ENCODE results near the gene KCNA10.

KCNA10 gene

GRCh38 chr1:110551278-110551809, 32.4 kb upstream of the KCNA10 start:
- H3K9ac ChIP-seq (ENCODE audit: low read depth, low read length), result no peak overlapping the region
- H3K27ac ChIP-seq (ENCODE audit: low read depth, low read length), result no peak overlapping the region
- H3K27me3 ChIP-seq (ENCODE audit: control insufficient read depth, insufficient read depth, low read length), result peaks cover 46% of the 10 kb centered on the region
- H3K4me1 ChIP-seq (ENCODE audit: control insufficient read depth, insufficient read depth, low read length), result no peaks in the 10 kb centered on the region; the same call in 1 of the 2 replicates
- H3K4me3 ChIP-seq (ENCODE audit: low read depth, low read length), result no peak overlapping the region
- no peaks in the 10 kb centered on the region for H3K36me3 ChIP-seq (ENCODE audit: control insufficient read depth, insufficient read depth, low read length)
- H3K9me3 ChIP-seq (ENCODE audit: control insufficient read depth, insufficient read depth, low read length), result no peaks in the 10 kb centered on the region

GRCh38 chr1:110549831-110550230, 30.9 kb upstream of the KCNA10 start:
- Histone ChIP-seq H3K9ac (ENCODE audit: low read depth, low read length) (no peak overlapping the region), H3K36me3 (ENCODE audit: control insufficient read depth, insufficient read depth, low read length) (no peaks in the 10 kb centered on the region), H3K27me3 (ENCODE audit: control insufficient read depth, insufficient read depth, low read length) (peaks cover 32% of the 10 kb centered on the region)

DNA sequence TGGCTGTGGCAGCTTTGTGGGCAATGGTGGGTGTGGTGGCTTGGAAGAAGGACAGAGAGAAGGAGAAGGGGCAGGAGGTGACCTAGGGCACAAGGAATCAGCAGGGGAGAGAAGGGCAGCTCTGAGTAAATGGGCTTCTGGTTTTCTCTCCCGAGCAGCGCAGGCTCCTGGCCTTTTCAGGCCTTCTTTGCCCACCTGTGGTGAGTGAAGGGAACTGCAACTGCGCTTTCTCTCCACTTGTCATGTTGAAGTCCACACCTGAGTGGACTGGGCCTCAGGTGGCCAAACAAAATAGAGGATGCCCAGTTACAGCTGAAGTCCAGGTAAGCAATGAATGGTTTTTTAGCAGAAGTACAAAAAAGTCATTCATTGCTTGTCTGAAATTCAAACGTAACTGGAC, 29.4 kb upstream of the KCNA10 start:
- H3K36me3 ChIP-seq (ENCODE audit: control insufficient read depth, insufficient read depth, low read length), result no peaks in the 10 kb centered on the region
- no peaks in the 10 kb centered on the region for H3K9me3 ChIP-seq (ENCODE audit: control insufficient read depth, insufficient read depth, low read length)
- no peak overlapping the region for H3K4me3 ChIP-seq (ENCODE audit: low read depth, low read length)
- H3K4me1 ChIP-seq (ENCODE audit: control insufficient read depth, insufficient read depth, low read length), result no peaks in the 10 kb centered on the region
- peaks cover 24% of the 10 kb centered on the region for H3K27me3 ChIP-seq (ENCODE audit: control insufficient read depth, insufficient read depth, low read length)
- no peak overlapping the region for H3K27ac ChIP-seq (ENCODE audit: low read depth, low read length)
- no peak overlapping the region for H3K9ac ChIP-seq (ENCODE audit: low read depth, low read length)

More at GRCh38 chr1:110549831-110550230, 30.9 kb upstream of the KCNA10 start:
- H3K9me3 ChIP-seq (ENCODE audit: control insufficient read depth, insufficient read depth, low read length), result no peaks in the 10 kb centered on the region
- H3K4me1 ChIP-seq (ENCODE audit: control insufficient read depth, insufficient read depth, low read length), result no peaks in the 10 kb centered on the region
- H3K4me3 ChIP-seq (ENCODE audit: low read depth, low read length), result no peak overlapping the region
- no peak overlapping the region for H3K27ac ChIP-seq (ENCODE audit: low read depth, low read length)

GRCh38 chr1:110547017-110547416, 28.0 kb upstream of the KCNA10 start:
- Histone ChIP-seq H3K27ac (ENCODE audit: low read depth, low read length) (no peak overlapping the region), H3K4me1 (ENCODE audit: control insufficient read depth, insufficient read depth, low read length) (no peaks in the 10 kb centered on the region), H3K36me3 (ENCODE audit: control insufficient read depth, insufficient read depth, low read length) (no peaks in the 10 kb centered on the region), H3K9ac (ENCODE audit: low read depth, low read length) (no peak overlapping the region), H3K4me3 (ENCODE audit: low read depth, low read length) (no peak overlapping the region), H3K27me3 (ENCODE audit: control insufficient read depth, insufficient read depth, low read length) (peaks cover 11% of the 10 kb centered on the region), H3K9me3 (ENCODE audit: control insufficient read depth, insufficient read depth, low read length) (no peaks in the 10 kb centered on the region)

GRCh38 chr1:110545492-110545891, 26.5 kb upstream of the KCNA10 start:
- no peaks in the 10 kb centered on the region for H3K4me1 ChIP-seq (ENCODE audit: control insufficient read depth, insufficient read depth, low read length)
- H3K9me3 ChIP-seq (ENCODE audit: control insufficient read depth, insufficient read depth, low read length), result no peaks in the 10 kb centered on the region
- no peak overlapping the region for H3K27ac ChIP-seq (ENCODE audit: low read depth, low read length)
- no peak overlapping the region for H3K4me3 ChIP-seq (ENCODE audit: low read depth, low read length)
- no peaks in the 10 kb centered on the region for H3K36me3 ChIP-seq (ENCODE audit: control insufficient read depth, insufficient read depth, low read length)
- H3K9ac ChIP-seq (ENCODE audit: low read depth, low read length), result no peak overlapping the region
- H3K27me3 ChIP-seq (ENCODE audit: control insufficient read depth, insufficient read depth, low read length), result peaks cover 5% of the 10 kb centered on the region; the same call in 1 of the 2 replicates

GRCh38 chr1:110544753-110545152, 25.8 kb upstream of the KCNA10 start:
- H3K27me3 ChIP-seq (ENCODE audit: control insufficient read depth, insufficient read depth, low read length), result peaks cover 5% of the 10 kb centered on the region; the same call in 1 of the 2 replicates
- no peaks in the 10 kb centered on the region for H3K36me3 ChIP-seq (ENCODE audit: control insufficient read depth, insufficient read depth, low read length)
- H3K9me3 ChIP-seq (ENCODE audit: control insufficient read depth, insufficient read depth, low read length), result no peaks in the 10 kb centered on the region
- H3K9ac ChIP-seq (ENCODE audit: low read depth, low read length), result no peak overlapping the region
- H3K27ac ChIP-seq (ENCODE audit: low read depth, low read length), result no peak overlapping the region
- no peak overlapping the region for H3K4me3 ChIP-seq (ENCODE audit: low read depth, low read length)
- H3K4me1 ChIP-seq (ENCODE audit: control insufficient read depth, insufficient read depth, low read length), result no peaks in the 10 kb centered on the region

DNA sequence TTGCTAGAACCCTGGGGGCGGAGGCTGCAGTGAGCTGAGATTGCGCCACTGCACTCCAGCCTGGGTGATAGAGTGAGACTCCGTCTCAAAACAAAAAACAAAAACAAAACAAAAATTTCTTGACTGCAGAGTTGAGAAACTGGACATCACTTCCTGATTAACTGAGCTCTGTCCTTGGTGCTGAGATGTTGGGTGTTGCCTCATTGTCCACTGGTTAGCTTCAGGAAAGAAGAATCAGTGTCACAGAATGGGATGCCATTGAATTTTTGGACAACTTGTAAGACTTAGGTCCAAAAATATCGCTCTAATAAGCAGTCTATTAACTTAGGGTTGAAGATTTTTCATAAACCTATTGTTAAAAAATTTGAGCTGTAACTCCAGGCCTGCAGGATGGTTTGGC, 23.8 kb upstream of the KCNA10 start:
- Histone ChIP-seq H3K4me1 (ENCODE audit: control insufficient read depth, insufficient read depth, low read length) (no peaks in the 10 kb centered on the region), H3K27me3 (ENCODE audit: control insufficient read depth, insufficient read depth, low read length) (peaks cover 5% of the 10 kb centered on the region; the same call in 1 of the 2 replicates), H3K4me3 (ENCODE audit: low read depth, low read length) (no peak overlapping the region), H3K9me3 (ENCODE audit: control insufficient read depth, insufficient read depth, low read length) (no peaks in the 10 kb centered on the region), H3K9ac (ENCODE audit: low read depth, low read length) (no peak overlapping the region), H3K27ac (ENCODE audit: low read depth, low read length) (no peak overlapping the region), H3K36me3 (ENCODE audit: control insufficient read depth, insufficient read depth, low read length) (no peaks in the 10 kb centered on the region)

DNA sequence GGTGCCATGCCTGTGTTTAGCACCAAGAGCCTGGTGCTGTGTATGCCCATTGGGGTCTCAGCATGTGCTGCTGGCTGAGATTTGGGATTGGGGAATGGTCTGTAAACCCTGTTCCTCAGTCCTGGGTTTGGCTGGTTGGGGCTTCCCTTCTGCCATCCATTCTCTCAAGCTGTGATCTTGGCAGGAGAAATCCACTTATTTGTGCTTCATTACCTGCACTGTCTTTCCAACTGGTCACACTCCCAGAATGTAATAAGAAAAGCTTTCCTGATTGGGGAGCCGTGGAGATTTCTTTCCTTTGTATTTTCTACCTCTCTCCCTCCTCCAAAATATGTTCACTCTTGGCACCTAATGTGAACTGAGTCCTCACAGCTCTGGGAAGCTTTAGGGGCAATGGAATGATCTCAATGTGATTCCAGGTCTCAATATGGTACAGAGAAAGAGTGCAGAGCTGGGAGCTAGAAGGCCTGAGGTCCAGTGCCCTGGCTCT, 23.0 kb upstream of the KCNA10 start:
- H3K36me3 ChIP-seq (ENCODE audit: control insufficient read depth, insufficient read depth, low read length), result no peaks in the 10 kb centered on the region
- H3K27me3 ChIP-seq (ENCODE audit: control insufficient read depth, insufficient read depth, low read length), result peaks cover 5% of the 10 kb centered on the region; the same call in 1 of the 2 replicates
- H3K4me3 ChIP-seq (ENCODE audit: low read depth, low read length), result no peak overlapping the region
- H3K9ac ChIP-seq (ENCODE audit: low read depth, low read length), result no peak overlapping the region
- H3K4me1 ChIP-seq (ENCODE audit: control insufficient read depth, insufficient read depth, low read length), result no peaks in the 10 kb centered on the region
- no peak overlapping the region for H3K27ac ChIP-seq (ENCODE audit: low read depth, low read length)
- H3K9me3 ChIP-seq (ENCODE audit: control insufficient read depth, insufficient read depth, low read length), result no peaks in the 10 kb centered on the region

DNA sequence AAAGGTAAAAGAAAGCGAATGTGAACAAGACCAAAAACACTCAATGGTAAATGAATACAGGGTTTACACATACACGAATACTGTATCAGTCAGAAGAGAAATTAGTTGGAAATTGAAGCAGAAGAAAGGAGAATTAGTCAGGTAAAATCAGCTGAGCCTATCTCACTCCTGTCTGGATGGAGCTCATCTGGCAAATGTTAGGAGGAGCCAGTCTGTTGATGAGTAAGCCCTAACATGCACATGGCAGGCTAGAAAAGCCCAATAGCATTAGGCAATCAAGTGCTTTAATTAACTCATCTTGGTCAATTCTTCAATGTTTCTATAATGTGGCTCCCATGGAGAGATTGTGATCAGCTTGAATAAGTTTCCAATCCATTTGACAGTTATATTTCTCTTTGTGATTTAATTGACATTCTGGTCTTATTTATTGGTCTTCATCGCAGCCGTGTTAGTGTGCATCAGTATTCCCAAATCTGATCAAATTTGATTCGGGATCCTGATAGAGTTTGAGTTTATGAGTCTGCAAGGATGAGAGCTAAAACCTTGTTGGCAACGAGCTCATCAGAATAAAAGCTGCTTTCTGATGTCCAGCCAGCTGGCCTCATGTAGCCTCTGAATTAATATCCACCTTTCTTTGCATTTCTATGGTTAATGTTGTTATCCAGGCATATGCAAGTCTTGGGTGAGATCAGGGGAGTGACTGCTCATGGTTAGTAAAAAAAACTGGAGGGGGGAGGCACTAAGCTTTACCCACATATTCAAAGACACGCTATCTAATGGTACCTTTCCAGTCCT, 22.1 kb upstream of the KCNA10 start:
- Histone ChIP-seq H3K9me3 (ENCODE audit: control insufficient read depth, insufficient read depth, low read length) (no peaks in the 10 kb centered on the region), H3K27ac (ENCODE audit: low read depth, low read length) (no peak overlapping the region), H3K36me3 (ENCODE audit: control insufficient read depth, insufficient read depth, low read length) (no peaks in the 10 kb centered on the region), H3K4me3 (ENCODE audit: low read depth, low read length) (no peak overlapping the region), H3K27me3 (ENCODE audit: control insufficient read depth, insufficient read depth, low read length) (peaks cover 5% of the 10 kb centered on the region; the same call in 1 of the 2 replicates), H3K9ac (ENCODE audit: low read depth, low read length) (no peak overlapping the region), H3K4me1 (ENCODE audit: control insufficient read depth, insufficient read depth, low read length) (no peaks in the 10 kb centered on the region)

- Histone ChIP-seq H3K4me3 (ENCODE audit: low read depth, low read length) (no peak overlapping the region), H3K4me1 (ENCODE audit: control insufficient read depth, insufficient read depth, low read length) (no peaks in the 10 kb centered on the region), H3K36me3 (ENCODE audit: control insufficient read depth, insufficient read depth, low read length) (no peaks in the 10 kb centered on the region), H3K27me3 (ENCODE audit: control insufficient read depth, insufficient read depth, low read length) (no peaks in the 10 kb centered on the region), H3K27ac (ENCODE audit: low read depth, low read length) (no peak overlapping the region), H3K9ac (ENCODE audit: low read depth, low read length) (no peak overlapping the region), H3K9me3 (ENCODE audit: control insufficient read depth, insufficient read depth, low read length) (no peaks in the 10 kb centered on the region)
These were observed 19.9 kb upstream of the KCNA10 start for GRCh38 chr1:110538921-110539320.

GRCh38 chr1:110538075-110538474, 19.1 kb upstream of the KCNA10 start:
- no peak overlapping the region for H3K27ac ChIP-seq (ENCODE audit: low read depth, low read length)
- no peak overlapping the region for H3K4me3 ChIP-seq (ENCODE audit: low read depth, low read length)
- H3K27me3 ChIP-seq (ENCODE audit: control insufficient read depth, insufficient read depth, low read length), result peaks cover 4% of the 10 kb centered on the region; the same call in 1 of the 2 replicates
- no peaks in the 10 kb centered on the region for H3K9me3 ChIP-seq (ENCODE audit: control insufficient read depth, insufficient read depth, low read length)
- no peak overlapping the region for H3K9ac ChIP-seq (ENCODE audit: low read depth, low read length)
- no peaks in the 10 kb centered on the region for H3K36me3 ChIP-seq (ENCODE audit: control insufficient read depth, insufficient read depth, low read length)
- H3K4me1 ChIP-seq (ENCODE audit: control insufficient read depth, insufficient read depth, low read length), result no peaks in the 10 kb centered on the region

Measured in HUES48 (cell line).